ENCODE measurements around the gene ZFHX3. TPM values are rescaled to one million over a fixed set of nuclear protein-coding genes. Genes with fewer than 3 reads are reported as not detected.

ZFHX3 gene
- total RNA-seq, 1 experiment from 2014 or later, result 1.5 TPM

GRCh38 chr16:73017321-73017720 is 30.6 kb downstream of the ZFHX3 start:
- Histone ChIP-seq H2BK5ac (ENCODE audit: insufficient read length, low read length) (no peak overlapping the region), H3K4me1 (ENCODE audit: insufficient read depth, low read length) (peaks cover 3% of the 10 kb centered on the region; the same call in 1 of the 2 replicates), H2BK15ac (ENCODE audit: low read depth, low read length) (no peak overlapping the region), H3T11ph (ENCODE audit: low read length) (no peak overlapping the region), H2AK5ac (ENCODE audit: insufficient read length, low read length) (no peak overlapping the region), H4K20me1 (ENCODE audit: control insufficient read depth, insufficient read depth, insufficient read length) (no peaks in the 10 kb centered on the region), H3K14ac (ENCODE audit: insufficient read depth, low read length) (no peak overlapping the region), H3K56ac (ENCODE audit: insufficient read length, low read depth, low read length) (no peak overlapping the region), H3K27ac (ENCODE audit: insufficient read length, low read depth, low read length) (no peak overlapping the region), H4K8ac (replicated peaks; ENCODE audit: insufficient read length, low read depth, low read length) (no peak overlapping the region), H2BK12ac (ENCODE audit: insufficient read length, low read depth, low read length) (no peak overlapping the region), H3K27me3 (ENCODE audit: insufficient read depth, low read length) (no peaks in the 10 kb centered on the region), H3K23me2 (ENCODE audit: insufficient read length, low read depth, low read length, poor library complexity, severe bottlenecking) (no peaks in the 10 kb centered on the region), H3K18ac (ENCODE audit: insufficient read length, low read depth, low read length) (no peak overlapping the region), H2BK120ac (ENCODE audit: low read depth, low read length, poor library complexity, severe bottlenecking) (no peak overlapping the region), H3K4me2 (ENCODE audit: insufficient read depth, insufficient read length, low read length) (no peak overlapping the region), H3K9ac (ENCODE audit: extremely low read depth, insufficient read length, low read length) (no peak overlapping the region), H4K5ac (ENCODE audit: insufficient read length, low read depth, low read length) (no peak overlapping the region), H3K9me3 (ENCODE audit: control insufficient read depth, low read depth, low read length) (no peaks in the 10 kb centered on the region), H3K79me1 (ENCODE audit: insufficient read depth, low read depth, low read length, poor library complexity, severe bottlenecking) (no peaks in the 10 kb centered on the region), H2AFZ (ENCODE audit: low read length) (no peak overlapping the region), H3K23ac (ENCODE audit: insufficient read length, low read depth, low read length) (no peak overlapping the region), H3K79me2 (ENCODE audit: insufficient read depth, low read length) (no peaks in the 10 kb centered on the region), H3K4ac (ENCODE audit: low read depth, low read length) (no peak overlapping the region), H4K91ac (ENCODE audit: insufficient read length, low read depth, low read length) (no peak overlapping the region), H2BK20ac (ENCODE audit: low read depth, low read length, poor library complexity, severe bottlenecking) (no peak overlapping the region)
- TF ChIP-seq CTCF (conservative IDR thresholded peaks at IDR 0.05), result no peak
- H3K27me3 Mint-ChIP-seq (ENCODE audit: low read depth), result peaks cover 51% of the 10 kb centered on the region
- no peak for DNase-seq
- no peaks in the 10 kb centered on the region for H3K9me3 Mint-ChIP-seq
- no peaks in the 10 kb centered on the region for H3K36me3 Mint-ChIP-seq (ENCODE audit: insufficient read depth in 1 of 3, low read depth in 3 of 3)
- H3K4me1 Mint-ChIP-seq, result peaks cover 7 to 18% of the 10 kb centered on the region in 2 experiments
- WGBS (ENCODE audit: extremely low coverage, insufficient read length, low lambda C conversion rate), result no CpG with 5 or more reads among the region's 5 CpGs
- no peak overlapping the region for H3K4me3 Mint-ChIP-seq
- H3K27ac Mint-ChIP-seq, result no peak overlapping the region; a peak in 1 of 7 replicates

Measured in H9 (cell line).